Pancreas (tissue), 10 donors: ENCODE data around the gene ZNHIT6. TPM values are rescaled to one million over a fixed set of nuclear protein-coding genes. Genes with fewer than 3 reads are reported as not detected.

ENCODE experiments used
- ATAC-seq, 4 donors: fragments of 200-7000 bp; cut with Tn5 transposase; one replicate each; pipeline versions ENCODE4 v1.8.0 to v1.9.1; 2020; ENCODE audit warnings: mild to moderate bottlenecking in 4 of 4, moderate library complexity in 4 of 4
- DNase-seq, 6 donors: peaks; one replicate each; pipeline ENCODE4 v3.0.0-alpha.2; 2020
- FAIRE-seq: peaks from 2 replicates; lab custom pipeline; 2012; peaks lifted over from hg19 to GRCh38; lab: Jason Lieb, UNC
- H3K27ac ChIP-seq, 4 donors: fragments of 200-600 bp; sonication (generic); 1 replicate in 3 of 4; 2 replicates in 1 of 4; pipeline versions ENCODE4 v1.5.0 to v1.8.0; 2020
- H3K27me3 ChIP-seq, 4 donors: fragments of 200-600 bp; one replicate each; pipeline ENCODE4 v1.8.0; 2021
- H3K36me3 ChIP-seq, 3 donors: fragments of 200-600 bp; sonication (generic) in 1 of 3; one replicate each; pipeline versions ENCODE4 v1.5.0 to v1.8.0; 2020 to 2021
- H3K4me1 ChIP-seq, 3 donors: fragments of 200-600 bp; one replicate each; pipeline ENCODE4 v1.8.0; 2021
- H3K4me3 ChIP-seq, 4 donors: fragments of 200-600 bp; sonication (generic) in 2 of 4; one replicate each; pipeline versions ENCODE4 v1.5.0 to v1.8.0; 2020 to 2021
- H3K9me3 ChIP-seq, 4 donors: fragments of 200-600 bp; one replicate each; pipeline ENCODE4 v1.8.0; 2021
- WGBS, 2 donors: extraction: QIAGEN DNeasy Blood & Tissue Kit; methylation state at CpG; one replicate each; pipeline ENCODE4 v1.1.7; 2013; 5-methylcytosine and 5-hydroxymethylcytosine counted together
- intact Hi-C, 3 donors: fragments of 100-400 bp; cut with DNase I; formaldehyde crosslinking; loops; one replicate each; pipeline versions ENCODE4 v1.11.1 to v1.14.2; 2022
- polyA plus RNA-seq, 2 donors: library from polyadenylated mRNA; stranded (reverse); fragments of 200-250 nt; gene quantifications; one replicate each; pipeline ENCODE4 v1.2.3, GENCODE V29; 2013
- total RNA-seq, 6 donors: library from RNA; stranded (reverse); fragmentation: NEBNext Ultra II Directional in 4 of 6; extraction: Animal tissue kit (Norgen Biotek cat#: 25700) in 4 of 6; gene quantifications; one replicate each; pipeline versions ENCODE4 v1.2.1 to v1.2.4, GENCODE V29; 2021 to 2023
- TF ChIP-seq, protein P1 (sequence below), 4 donors: fragments of 200-600 bp; sonication (generic) in 3 of 4; IDR thresholded peaks; one replicate each; pipeline versions ENCODE4 v1.5.0 to v1.8.0; 2021; ENCODE audit warnings: antibody characterized with exemption in 4 of 4
- donor health status: healthy with polysubstance abuse.
- donor health status: DM: no; HTN: no; CAD: no; lungs with moderate emphysema.
- donor health status: DM: no; HTN: no; CAD: no.
- donor health status: control.
- donor health status: control.
- donor health status: Bipolar disorder and iron deficiency.
- donor health status: DM: yes; HTN: yes; CAD: no.
- donor health status: DM: no; HTN: no; CAD: no.
- donor health status: DM: no; HTN: no; CAD: no.
- donor health status: DM: yes; HTN: yes; CAD: no.

The ZNHIT6 gene
- total and polyA plus RNA-seq, 8 donors: 3.0 to 7.5 (median 5.3) TPM

DNA sequence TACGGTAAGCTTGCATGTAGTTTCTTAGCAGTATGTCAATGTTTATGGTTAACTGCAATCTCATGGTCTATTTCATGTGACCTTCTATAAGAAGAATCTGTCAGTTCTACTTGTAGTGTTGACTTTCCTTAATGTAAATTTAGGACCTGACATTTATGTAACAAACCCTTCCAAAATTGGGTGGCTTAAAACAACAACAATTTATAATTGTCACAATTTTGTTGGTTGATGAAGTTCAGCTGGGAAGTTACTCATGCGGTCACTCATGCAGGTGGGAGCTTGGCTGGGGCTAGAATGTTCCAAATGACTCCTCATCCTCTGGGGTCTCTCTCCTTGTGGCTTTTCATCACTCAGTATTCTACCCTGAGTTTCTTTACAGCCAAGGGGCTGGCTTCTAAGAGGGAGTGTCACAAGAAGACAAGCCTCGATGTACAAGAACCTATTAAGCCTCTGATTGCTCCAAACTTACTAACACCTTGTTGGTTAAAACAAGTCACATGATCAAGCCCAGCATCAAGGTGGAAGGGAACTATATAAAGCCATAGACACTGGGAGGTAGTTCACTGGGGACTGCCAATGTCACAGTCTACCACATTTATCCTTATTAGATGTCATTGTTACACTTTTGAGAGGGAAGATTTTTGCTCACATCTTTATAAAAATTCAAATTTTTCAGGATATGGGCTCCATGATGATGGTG lies 103.8 kb downstream of the ZNHIT6 start:
- 84 to 85% methylated on average over 3 of the region's 3 CpGs for WGBS, 2 donors
- no peaks in the 10 kb centered on the region for H3K27me3 ChIP-seq

DNA sequence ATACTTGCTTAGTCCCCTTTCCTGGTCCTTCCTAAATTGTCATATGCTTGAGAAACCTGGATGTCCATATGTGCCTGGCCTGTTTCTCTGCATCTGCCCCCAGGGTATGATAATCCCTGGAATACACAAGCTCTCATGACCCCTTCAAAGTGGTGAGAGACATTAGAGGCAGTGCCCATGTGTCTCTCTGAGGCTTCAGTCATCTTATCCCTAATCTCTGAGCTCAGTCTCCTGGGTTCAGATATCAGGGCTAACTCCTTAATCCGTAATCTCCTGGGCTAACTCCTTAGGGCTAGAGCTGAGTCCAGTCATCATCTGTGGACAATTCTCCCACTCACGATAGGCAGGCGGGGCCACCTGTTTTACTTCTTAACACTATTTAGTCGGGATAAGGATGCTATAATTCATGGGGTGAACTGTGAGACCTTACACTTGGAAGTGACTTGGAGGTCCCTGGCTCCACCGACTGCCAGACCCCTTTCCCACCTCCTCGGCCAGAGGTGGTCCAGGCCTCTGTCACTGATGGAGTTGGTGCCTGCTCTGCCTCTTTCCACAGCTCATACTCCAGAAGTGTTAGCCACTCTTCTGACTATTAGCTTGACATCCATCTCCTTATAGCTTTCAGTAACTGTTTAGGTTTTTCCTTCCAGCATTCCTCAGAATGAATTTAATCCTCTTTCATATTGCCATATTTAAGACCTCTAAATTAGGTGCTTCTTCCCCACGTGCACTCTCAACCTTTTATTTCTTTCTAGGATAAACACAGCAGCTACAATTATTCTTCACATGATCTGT lies 105.0 kb downstream of the ZNHIT6 start:
- no peak for ATAC-seq
- Histone ChIP-seq H3K27me3 (no peaks in the 10 kb centered on the region), H3K9me3 (no peaks in the 10 kb centered on the region), H3K36me3 (no peaks in the 10 kb centered on the region), H3K27ac (no peak overlapping the region), H3K4me3 (no peak overlapping the region), H3K4me1 (peaks cover 6 to 19% (median 14%) of the 10 kb centered on the region in 3 donors)
- FAIRE-seq: no peak
- intact Hi-C loops: no loop called here
- 85 to 92% methylated on average over 7 of the region's 7 CpGs for WGBS, 2 donors
- TF ChIP-seq, protein P1, sequence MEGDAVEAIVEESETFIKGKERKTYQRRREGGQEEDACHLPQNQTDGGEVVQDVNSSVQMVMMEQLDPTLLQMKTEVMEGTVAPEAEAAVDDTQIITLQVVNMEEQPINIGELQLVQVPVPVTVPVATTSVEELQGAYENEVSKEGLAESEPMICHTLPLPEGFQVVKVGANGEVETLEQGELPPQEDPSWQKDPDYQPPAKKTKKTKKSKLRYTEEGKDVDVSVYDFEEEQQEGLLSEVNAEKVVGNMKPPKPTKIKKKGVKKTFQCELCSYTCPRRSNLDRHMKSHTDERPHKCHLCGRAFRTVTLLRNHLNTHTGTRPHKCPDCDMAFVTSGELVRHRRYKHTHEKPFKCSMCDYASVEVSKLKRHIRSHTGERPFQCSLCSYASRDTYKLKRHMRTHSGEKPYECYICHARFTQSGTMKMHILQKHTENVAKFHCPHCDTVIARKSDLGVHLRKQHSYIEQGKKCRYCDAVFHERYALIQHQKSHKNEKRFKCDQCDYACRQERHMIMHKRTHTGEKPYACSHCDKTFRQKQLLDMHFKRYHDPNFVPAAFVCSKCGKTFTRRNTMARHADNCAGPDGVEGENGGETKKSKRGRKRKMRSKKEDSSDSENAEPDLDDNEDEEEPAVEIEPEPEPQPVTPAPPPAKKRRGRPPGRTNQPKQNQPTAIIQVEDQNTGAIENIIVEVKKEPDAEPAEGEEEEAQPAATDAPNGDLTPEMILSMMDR (IDR thresholded peaks at IDR 0.05): no peak
- DNase-seq: no peak

More for the DNA sequence above, 103.8 kb downstream of the ZNHIT6 start:
- TF ChIP-seq, protein P1 (IDR thresholded peaks at IDR 0.05): no peak
- DNase-seq (no peak), FAIRE-seq (no peak), ATAC-seq (no peak)
- Histone ChIP-seq H3K27ac (no peak overlapping the region), H3K9me3 (no peaks in the 10 kb centered on the region), H3K4me3 (no peak overlapping the region), H3K36me3 (no peaks in the 10 kb centered on the region), H3K4me1 (peaks cover 6 to 19% (median 14%) of the 10 kb centered on the region in 3 donors)
- intact Hi-C loops: no loop called here

DNA sequence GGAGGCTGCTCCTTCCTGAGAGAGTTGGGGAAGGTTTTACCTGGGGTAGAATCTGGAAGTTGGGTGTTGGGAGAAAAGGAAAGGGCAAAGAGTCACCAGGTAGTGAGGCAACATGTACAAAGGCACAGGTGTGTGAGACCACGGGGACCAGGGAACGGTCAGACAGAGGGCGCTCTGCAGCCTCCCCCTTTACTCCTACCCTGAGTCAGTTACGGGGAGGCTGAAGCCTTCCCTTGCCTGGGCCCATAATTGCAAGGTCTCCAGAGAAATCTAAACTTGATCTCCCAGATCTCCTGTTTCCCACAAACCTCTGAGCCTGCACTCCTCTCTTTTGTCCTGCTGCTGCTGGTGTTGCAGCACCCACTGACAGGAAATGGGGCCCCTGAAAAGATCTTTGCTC lies 105.7 kb downstream of the ZNHIT6 start:
- FAIRE-seq: no peak
- intact Hi-C loops: no loop called here

DNA sequence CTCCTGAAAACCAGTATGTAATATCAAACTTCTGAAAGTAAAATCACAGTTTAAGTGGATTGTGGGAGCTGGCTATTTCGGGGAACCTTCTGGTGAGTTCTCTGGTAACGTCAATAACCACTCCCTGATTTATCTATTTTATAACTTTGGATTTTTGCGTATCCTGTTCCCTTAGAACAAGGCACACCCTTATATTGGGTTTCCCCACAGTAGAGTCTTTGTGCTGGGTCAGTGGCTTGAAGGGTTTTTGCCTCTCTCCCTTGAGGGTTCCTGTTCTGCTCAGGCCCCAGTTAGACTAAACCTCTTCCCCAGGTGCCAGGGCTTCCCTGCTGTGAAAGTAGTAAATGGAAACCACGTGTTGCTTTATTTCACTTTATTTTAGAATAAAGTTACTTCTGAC lies 106.3 kb downstream of the ZNHIT6 start:
- FAIRE-seq (no peak), ATAC-seq (no peak), DNase-seq (no peak)
- TF ChIP-seq, protein P1 (IDR thresholded peaks at IDR 0.05): no peak
- Histone ChIP-seq H3K36me3 (no peaks in the 10 kb centered on the region), H3K4me3 (no peak overlapping the region), H3K27me3 (no peaks in the 10 kb centered on the region), H3K27ac (no peak overlapping the region), H3K9me3 (no peaks in the 10 kb centered on the region), H3K4me1 (peaks cover 6 to 19% (median 14%) of the 10 kb centered on the region in 3 donors)
- WGBS, 2 donors: 75 to 88% methylated on average over 4 of the region's 4 CpGs
- intact Hi-C loops: no loop called here

More for the DNA sequence above, 105.7 kb downstream of the ZNHIT6 start:
- H3K27ac ChIP-seq: no peak overlapping the region
- DNase-seq (no peak), ATAC-seq (no peak)
- H3K27me3 ChIP-seq: no peaks in the 10 kb centered on the region
- no peaks in the 10 kb centered on the region for H3K36me3 ChIP-seq
- TF ChIP-seq, protein P1 (IDR thresholded peaks at IDR 0.05): no peak
- 91 to 95% methylated on average over 4 of the region's 4 CpGs for WGBS, 2 donors
- H3K4me3 ChIP-seq: no peak overlapping the region
- H3K9me3 ChIP-seq: no peaks in the 10 kb centered on the region
- peaks cover 6 to 19% (median 14%) of the 10 kb centered on the region in 3 donors for H3K4me1 ChIP-seq
